ENCODE results near the gene EDRF1.

EDRF1 gene

GRCh38 chr10:125795637-125796190 is 76.2 kb downstream of the EDRF1 start:
- no peak for DNase-seq

- no peak for DNase-seq
Observed at GRCh38 chr10:125797424-125797823, 77.9 kb downstream of the EDRF1 start.

DNA sequence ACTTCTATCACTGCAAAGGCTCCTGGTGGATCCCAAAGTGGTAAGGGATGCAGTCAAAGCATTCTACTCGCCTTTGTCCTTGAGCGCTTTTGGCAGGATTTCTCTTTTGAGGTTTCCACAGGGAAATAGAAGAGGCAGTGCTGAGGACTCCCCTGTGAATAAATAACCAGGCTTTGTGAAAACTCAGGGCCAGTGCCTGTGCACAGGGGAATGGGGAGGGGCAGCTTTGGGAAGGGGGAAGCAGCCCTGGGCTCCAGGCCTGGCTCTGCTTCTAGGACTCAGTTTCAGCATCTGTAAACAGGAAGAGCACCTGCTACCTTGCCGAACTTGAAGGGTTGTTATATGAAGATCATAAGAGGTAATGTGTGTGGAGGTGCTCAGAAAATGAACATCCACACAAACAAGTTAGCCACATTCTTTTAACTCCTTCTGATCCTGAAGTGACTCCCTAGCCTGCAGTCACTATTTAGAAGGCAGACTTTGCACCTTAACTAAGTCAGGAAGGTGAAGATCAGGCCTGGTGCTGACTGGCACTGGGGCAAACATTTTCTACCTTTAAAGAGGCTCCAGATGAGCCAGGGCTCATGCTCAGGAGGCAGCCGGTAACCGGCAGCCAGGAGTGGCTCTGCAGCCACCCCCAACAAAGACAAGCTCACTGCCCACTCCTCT is 78.6 kb downstream of the EDRF1 start:
- DNase-seq: no peak

DNA sequence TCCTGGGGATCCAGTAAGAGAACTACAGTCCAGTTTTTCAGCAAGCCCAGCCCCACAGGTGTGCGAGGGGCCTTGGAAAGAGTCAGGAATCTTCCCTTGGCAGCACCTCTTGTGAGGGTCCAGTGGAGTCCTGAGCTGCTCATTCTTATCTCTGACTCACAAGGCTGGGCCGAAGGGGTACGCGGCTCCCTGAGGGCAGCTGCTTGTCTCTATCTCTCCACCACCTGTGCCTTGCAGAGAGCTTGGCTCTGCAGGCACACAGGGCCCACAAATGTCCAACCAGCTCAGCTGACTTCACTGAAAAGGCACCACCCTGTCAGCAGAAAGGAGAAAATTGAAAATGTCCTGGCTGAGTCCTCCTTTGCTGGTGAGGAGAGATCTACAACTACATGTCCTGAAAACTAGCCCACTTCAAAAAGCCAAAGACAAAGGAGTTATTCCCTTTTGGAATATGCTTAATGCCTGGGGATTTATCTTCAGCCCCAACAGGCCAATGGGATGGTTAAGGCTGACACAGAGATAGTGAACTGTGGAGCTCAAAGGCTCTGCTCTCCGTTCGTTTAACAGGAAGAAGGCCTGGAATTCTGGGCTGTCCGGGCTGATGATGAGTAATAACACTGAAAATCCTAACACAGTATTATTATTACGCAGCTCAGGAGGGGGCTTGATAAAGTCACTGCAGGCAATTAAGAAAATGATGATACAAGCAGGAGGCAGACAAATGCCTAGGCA is 80.1 kb downstream of the EDRF1 start:
- no peak for DNase-seq

- DNase-seq: no peak
Observed at GRCh38 chr10:125801574-125801973, 82.1 kb downstream of the EDRF1 start.

GRCh38 chr10:125802131-125802530 is 82.6 kb downstream of the EDRF1 start:
- DNase-seq: no peak

- no peak for DNase-seq
Observed at GRCh38 chr10:125802739-125803138, 83.2 kb downstream of the EDRF1 start.

GRCh38 chr10:125808047-125808446 is 88.5 kb downstream of the EDRF1 start:
- DNase-seq: no peak

- DNase-seq: no peak
Observed at GRCh38 chr10:125811251-125811650, 91.7 kb downstream of the EDRF1 start.

- no peak for DNase-seq
Observed at GRCh38 chr10:125812128-125812750, 92.7 kb downstream of the EDRF1 start.

Data from NCI-H524 (cell line).